ENCODE measurements around the gene CAMKV.
A peak's percentile ranks its signal among the peaks of the same experiment; 100 is the strongest.
"Not testable (repeated sequence)": the region's sequence is repeated elsewhere in the genome, so short reads cannot be mapped to it uniquely, and the experiment has no call there.

CAMKV gene

GRCh38 chr3:49845694-49846093 is 24.0 kb downstream of the CAMKV start:
- DNase-seq = no peak

DNA sequence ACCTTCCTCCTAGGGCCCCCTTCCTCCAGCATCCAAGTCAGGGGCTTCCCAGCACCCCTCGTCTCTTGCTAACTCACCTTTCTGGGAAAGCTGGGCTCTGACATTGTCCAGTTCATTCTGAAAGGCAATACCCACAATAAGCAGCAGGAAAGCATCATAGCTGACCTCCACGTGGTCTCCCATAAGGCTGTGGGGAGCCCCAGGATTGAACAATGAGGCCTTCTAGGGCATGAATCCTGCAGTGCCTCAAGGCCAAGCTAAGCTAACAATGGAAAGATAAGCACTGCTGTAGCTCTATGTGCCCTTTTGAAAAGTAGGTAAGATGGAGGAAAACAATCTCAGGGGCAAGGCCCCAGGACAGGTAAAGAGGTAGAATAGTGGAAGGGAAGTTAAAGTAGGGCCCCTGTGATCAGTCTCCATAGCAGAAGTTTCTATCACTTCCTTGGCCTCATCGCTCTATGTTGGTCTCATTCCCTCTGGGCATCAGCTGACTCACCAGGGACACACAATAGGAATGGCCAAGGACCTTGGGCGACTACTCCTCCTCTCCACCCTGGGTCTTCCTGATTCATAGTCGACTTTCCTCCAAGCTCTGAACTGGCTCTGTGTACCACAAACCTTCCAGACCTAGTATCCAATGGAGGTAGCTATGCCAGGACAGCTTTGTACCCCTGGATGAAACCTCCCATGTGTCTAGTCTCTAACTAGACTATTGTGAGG is 25.1 kb downstream of the CAMKV start:
- no peak for DNase-seq

DNA sequence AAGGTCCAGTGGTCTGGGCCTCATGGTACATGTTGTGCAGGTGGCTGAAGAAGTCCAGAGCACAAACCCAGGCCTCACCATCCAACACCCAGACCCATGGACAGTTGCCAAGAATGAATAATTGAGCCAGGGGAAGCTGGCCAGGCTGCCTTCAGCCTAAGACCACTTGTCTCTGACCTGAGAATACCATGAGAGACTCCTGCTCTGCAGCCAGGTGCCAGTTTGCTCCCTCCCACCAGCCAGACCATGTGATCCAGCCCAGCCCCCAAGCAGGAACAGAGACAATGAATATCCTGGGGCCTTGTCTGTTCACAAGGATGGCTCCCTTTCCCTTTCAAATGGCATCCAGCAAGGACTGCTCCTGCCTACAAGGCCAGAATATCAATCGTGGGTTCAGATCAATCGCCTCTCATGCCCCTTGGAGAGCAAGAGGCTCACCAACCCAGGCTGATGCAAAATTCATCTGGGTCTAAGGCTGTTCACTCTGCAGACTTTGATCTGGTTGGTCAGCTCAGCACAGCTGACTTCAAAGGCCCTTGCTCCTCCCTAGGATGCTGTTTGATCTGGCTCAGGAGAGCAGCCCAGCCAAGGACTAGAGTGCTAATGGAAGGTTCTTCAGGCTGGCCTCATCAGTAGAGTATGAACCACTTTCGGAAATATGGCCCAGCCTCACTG is 26.7 kb downstream of the CAMKV start:
- no peak for DNase-seq

DNA sequence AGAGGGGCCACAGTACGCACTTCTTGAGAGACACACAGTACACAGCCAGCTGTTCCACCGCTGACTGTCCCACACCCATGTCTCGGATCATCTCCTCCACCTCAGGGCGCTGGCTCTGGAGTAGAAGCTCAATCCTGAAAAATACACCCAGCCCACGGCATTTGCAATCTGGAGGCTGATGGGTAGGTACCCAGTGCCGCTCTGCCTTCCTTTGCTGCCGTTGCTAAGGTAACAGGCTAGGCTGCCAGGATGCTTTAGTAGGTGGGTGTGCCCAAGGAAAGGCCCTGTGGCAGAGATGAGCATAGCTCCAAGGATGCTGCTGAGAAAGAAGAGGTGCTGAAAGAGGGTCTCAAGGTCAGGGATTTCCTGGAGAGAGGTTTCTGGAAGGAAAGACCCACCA is 27.9 kb downstream of the CAMKV start:
- no peak for DNase-seq

DNA sequence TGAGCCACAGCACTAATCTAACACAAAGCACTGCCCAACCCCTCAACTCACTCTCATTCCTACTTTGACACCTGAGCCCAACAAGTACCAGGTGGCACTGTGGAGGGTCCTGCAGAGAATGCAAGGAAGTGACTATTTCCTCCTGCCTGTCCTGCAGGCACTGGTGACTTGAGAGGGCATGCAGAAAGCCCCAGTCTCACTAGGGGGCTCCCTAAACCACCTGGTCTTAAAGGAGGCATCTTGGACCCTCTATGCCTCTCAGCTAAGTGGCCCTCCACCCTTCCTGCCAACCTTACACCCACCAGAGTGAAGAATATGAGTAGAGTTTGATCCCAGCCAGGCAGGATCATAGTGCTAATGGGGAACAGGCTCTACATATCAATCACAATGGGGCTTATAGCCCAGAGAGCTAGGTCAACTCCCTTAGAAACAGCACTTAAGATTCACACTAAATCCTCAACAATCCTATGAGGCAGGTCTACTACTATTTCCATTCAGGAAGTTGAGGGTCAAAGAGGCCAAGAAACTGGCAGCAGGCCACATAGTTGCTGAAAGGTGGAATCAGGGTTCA is 28.5 kb downstream of the CAMKV start:
- peak; percentile 18 for DNase-seq

GRCh38 chr3:49840388-49840787 is 29.3 kb downstream of the CAMKV start:
- DNase-seq = no peak

- peak; percentile 83 for DNase-seq
Observed at GRCh38 chr3:49839193-49839809, 30.4 kb downstream of the CAMKV start.

GRCh38 chr3:49831341-49831740 is 38.4 kb downstream of the CAMKV start:
- no peak for DNase-seq

- DNase-seq = no peak
Observed at GRCh38 chr3:49826016-49826415, 43.7 kb downstream of the CAMKV start.

DNA sequence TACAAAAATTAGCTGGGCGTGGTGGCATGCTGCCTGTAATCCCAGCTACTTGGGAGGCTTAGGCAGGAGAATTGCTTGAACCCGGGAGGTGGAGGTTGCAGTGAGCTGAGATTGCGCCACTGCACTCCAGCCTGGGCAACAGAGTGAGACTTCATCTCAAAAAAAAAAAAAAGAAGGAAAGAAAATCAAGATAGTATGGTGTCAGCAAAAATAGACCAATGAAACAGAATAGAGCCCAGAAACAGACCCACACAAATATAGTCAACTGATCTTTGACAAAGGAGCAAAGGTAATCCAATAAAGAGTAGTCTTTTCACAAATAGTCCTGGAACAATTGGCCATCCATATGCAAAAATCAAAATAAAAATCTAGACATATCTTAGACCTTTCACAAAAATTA is 46.6 kb downstream of the CAMKV start:
- DNase-seq = not testable (repeated sequence)

DNA sequence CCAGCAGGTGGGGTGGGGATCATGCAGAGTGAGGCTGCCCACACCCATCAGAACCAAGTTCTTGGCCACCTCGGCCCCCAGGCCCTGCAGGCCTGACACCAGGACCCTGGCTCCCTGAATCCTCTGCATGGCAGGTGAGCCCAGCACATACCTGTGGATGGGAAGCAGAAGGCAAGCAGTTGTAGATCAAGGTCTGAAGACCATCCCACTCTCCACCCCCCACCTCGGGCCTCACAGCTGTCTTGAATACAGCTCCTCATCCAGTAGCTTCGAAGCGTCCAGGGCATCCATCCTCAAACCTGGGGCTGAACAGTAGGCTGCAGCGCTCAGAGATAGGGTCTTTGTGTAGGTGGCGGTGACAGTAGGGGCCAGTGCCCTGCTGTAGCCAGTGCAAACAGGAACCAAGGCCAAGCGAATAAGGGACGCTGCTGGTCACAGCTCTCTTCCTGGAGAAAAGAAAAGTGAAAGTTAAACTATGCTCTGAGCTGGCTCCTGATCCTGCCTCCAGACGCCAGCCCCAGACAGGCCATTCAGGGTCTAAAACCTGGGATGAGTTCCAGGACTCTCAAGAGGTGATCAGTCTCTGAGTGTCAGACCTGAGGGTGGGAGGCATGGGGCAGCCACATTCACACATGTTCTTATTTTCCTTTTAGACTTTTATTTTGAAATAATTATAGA is 56.1 kb downstream of the CAMKV start, which contains the start of gene UBA7:
TSS of gene UBA7 (minus strand) at position 457 of the 678 bp plus-strand sequence. CDS start at position 291, 166 bp downstream.
- peak; percentile 50 for DNase-seq

DNA sequence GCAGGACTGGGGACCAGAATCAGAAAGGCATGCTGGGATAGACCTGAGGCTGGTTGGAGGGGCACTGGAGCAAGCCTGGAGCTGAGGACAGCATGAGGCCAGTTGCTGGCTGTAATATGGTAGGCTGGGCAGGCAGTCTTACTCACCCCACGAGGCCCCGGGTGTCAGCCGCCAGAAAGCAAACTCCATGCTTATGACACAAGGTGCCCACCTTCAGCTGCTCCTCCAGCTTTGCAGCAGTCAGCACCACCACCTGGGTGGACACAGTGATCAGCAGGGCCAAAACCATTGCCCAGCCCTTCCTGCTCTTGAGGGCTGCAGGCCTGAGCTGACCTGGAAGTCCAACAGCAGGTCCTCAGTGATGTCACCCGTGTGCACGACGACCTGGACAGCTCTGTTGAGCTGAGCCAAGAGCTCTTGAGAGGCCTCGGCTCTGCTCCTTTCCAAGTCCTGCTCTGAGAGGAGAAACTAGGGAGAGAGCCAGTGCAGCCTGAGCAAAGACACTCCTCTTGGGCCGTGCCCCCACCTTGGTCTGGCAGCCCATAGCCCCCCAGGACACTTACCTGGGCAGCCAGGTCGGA is 56.7 kb downstream of the CAMKV start:
- peak; percentile 9 for DNase-seq

Measured in stimulated activated CD4-positive, alpha-beta T cell treated with anti-CD3 and anti-CD28 coated beads, Interleukin-15, amount 100 ng/mL, for 24 hours (primary cell).